Left forelimb (tissue), 1 donor: Measurements from ENCODE around the gene CDPF1.

Source experiments
- DNase-seq: peaks from one replicate; pipeline ENCODE4 v3.0.0-alpha.2; 2018; ENCODE audit warnings: low spot score

CDPF1 gene

GRCh38 chr22:46250035-46250782 lies at the start of gene CDPF1:
Gene CDPF1 (minus strand): TSS chr22:46250293. CDS start chr22:46248284, 2,009 bp downstream.
- DNase-seq = peak; percentile 92

GRCh38 chr22:46299101-46299500 lies 49.0 kb upstream of the CDPF1 start:
- no peak for DNase-seq

- no peak for DNase-seq
Observed at GRCh38 chr22:46297151-46297812, 47.2 kb upstream of the CDPF1 start.

- peak; percentile 95 for DNase-seq
Observed at GRCh38 chr22:46296257-46297150, 46.4 kb upstream of the CDPF1 start, which contains the start of gene GTSE1. Gene GTSE1 (plus strand): TSS chr22:46296870. CDS start chr22:46297401, 531 bp downstream.

GRCh38 chr22:46295277-46295971 lies 45.3 kb upstream of the CDPF1 start:
- DNase-seq = no peak

- DNase-seq = no peak
Observed at GRCh38 chr22:46294784-46295183, 44.7 kb upstream of the CDPF1 start.

GRCh38 chr22:46293577-46294260 lies 43.6 kb upstream of the CDPF1 start:
- no peak for DNase-seq

- no peak for DNase-seq
Observed at GRCh38 chr22:46292732-46293131, 42.6 kb upstream of the CDPF1 start.

GRCh38 chr22:46292173-46292572 lies 42.1 kb upstream of the CDPF1 start:
- no peak for DNase-seq

- no peak for DNase-seq
Observed at GRCh38 chr22:46290843-46291785, 41.0 kb upstream of the CDPF1 start.

- DNase-seq = no peak
Observed at GRCh38 chr22:46290121-46290842, 40.2 kb upstream of the CDPF1 start.

GRCh38 chr22:46289244-46289891 lies 39.3 kb upstream of the CDPF1 start:
- DNase-seq = no peak

- DNase-seq = no peak
Observed at GRCh38 chr22:46288846-46289243, 38.8 kb upstream of the CDPF1 start.

GRCh38 chr22:46287873-46288751 lies 38.0 kb upstream of the CDPF1 start:
- no peak for DNase-seq

GRCh38 chr22:46286941-46287872 lies 37.1 kb upstream of the CDPF1 start:
- DNase-seq = no peak

GRCh38 chr22:46286006-46286405 lies 35.9 kb upstream of the CDPF1 start:
- DNase-seq = no peak
